IMR-90 (cell line): ENCODE data around the gene RGS12. TPM values are rescaled to one million over a fixed set of nuclear protein-coding genes. Genes with fewer than 3 reads are reported as not detected.

ENCODE experiments used
- ATAC-seq: fragments of 200-7000 bp; cut with Tn5 transposase; 2 replicates; pipeline ENCODE4 v1.9.1; 2020; ENCODE audit warnings: low read depth, mild to moderate bottlenecking, moderate library complexity
- BruUV-seq: library from RNA; stranded (reverse); fragments of 400-500 nt; replicated peaks from 2 replicates; lab custom pipeline; 2021; lab: Mats Ljungman, UMichigan
- CTCF ChIA-PET: fragments of 300-600 bp; formaldehyde crosslinking; extraction: SDS; loops from one replicate; lab custom pipeline; 2021; ENCODE audit warnings: antibody characterized with exemption; lab: Yijun Ruan, JAX
- POLR2A ChIA-PET: fragments of 300-600 bp; sonication (Branson Sonifier 250); formaldehyde crosslinking; loops from one replicate; lab custom pipeline; 2022; ENCODE audit warnings: antibody characterized with exemption; ENCODE audit not compliant: unreplicated experiment; lab: Charles Lee
- DNase-seq: peaks from one replicate; pipeline ENCODE4 v3.0.0; 2013
- H2AFZ ChIP-seq: replicated peaks from 2 replicates; pipeline ENCODE3; 2013; ENCODE audit warnings: low read length, mild to moderate bottlenecking; ENCODE audit not compliant: poor library complexity
- H2AK5ac ChIP-seq: 2 replicates; pipeline ENCODE4 v1.6.1; 2013; ENCODE audit warnings: low read depth, low read length, inconsistent platforms
- H2AK9ac ChIP-seq: replicated peaks from 2 replicates; pipeline ENCODE3; 2013; ENCODE audit warnings: mild to moderate bottlenecking, low read depth, low read length, moderate library complexity; ENCODE audit not compliant: poor library complexity
- H2BK120ac ChIP-seq: 2 replicates; pipeline ENCODE4 v1.6.1; 2013; ENCODE audit warnings: low read depth, low read length, inconsistent platforms
- H2BK15ac ChIP-seq: 3 replicates; pipeline ENCODE4 v1.6.1; 2013; ENCODE audit warnings: low read depth, low read length, inconsistent platforms
- H2BK20ac ChIP-seq: 2 replicates; pipeline ENCODE4 v1.6.1; 2013; ENCODE audit warnings: low read depth, mild to moderate bottlenecking, inconsistent platforms, low read length, moderate library complexity
- H2BK5ac ChIP-seq: 2 replicates; pipeline ENCODE4 v1.6.1; 2013; ENCODE audit warnings: mild to moderate bottlenecking, low read depth, low read length, inconsistent platforms; ENCODE audit not compliant: poor library complexity, severe bottlenecking
- H3K14ac ChIP-seq: replicated peaks from 2 replicates; pipeline ENCODE4 v1.6.1; 2013; ENCODE audit warnings: low read depth, low read length, inconsistent platforms
- H3K18ac ChIP-seq: 2 replicates; pipeline ENCODE4 v1.6.1; 2013; ENCODE audit warnings: low read depth, low read length, control low read depth
- H3K23ac ChIP-seq: 2 replicates; pipeline ENCODE4 v1.6.1; 2013; ENCODE audit warnings: low read depth, low read length, inconsistent platforms
- H3K27ac ChIP-seq: 2 replicates; pipeline ENCODE4 v1.5.1; 2013; ENCODE audit warnings: mild to moderate bottlenecking, control low read depth, low read length; ENCODE audit not compliant: insufficient read depth
- H3K27me3 ChIP-seq: 2 replicates; pipeline ENCODE4 v1.6.1; 2013; ENCODE audit warnings: low read length; ENCODE audit not compliant: control insufficient read depth, insufficient read depth
- H3K36me3 ChIP-seq: 2 replicates; pipeline ENCODE4 v1.6.1; 2013; ENCODE audit warnings: low read length, mixed read lengths; ENCODE audit not compliant: control insufficient read depth, insufficient read depth
- H3K4ac ChIP-seq: 2 replicates; pipeline ENCODE4 v1.6.1; 2013; ENCODE audit warnings: low read depth, low read length, inconsistent platforms
- H3K4me1 ChIP-seq: 2 replicates; pipeline ENCODE4 v1.6.1; 2013; ENCODE audit warnings: low read length, mixed read lengths; ENCODE audit not compliant: control insufficient read depth, insufficient read depth
- H3K4me2 ChIP-seq: 2 replicates; pipeline ENCODE4 v1.6.1; 2013; ENCODE audit warnings: low read depth, mild to moderate bottlenecking, control low read depth, low read length, moderate library complexity
- H3K4me3 ChIP-seq: 2 replicates; pipeline ENCODE4 v1.5.1; 2013; ENCODE audit warnings: low read depth, mild to moderate bottlenecking, control low read depth, low read length, moderate library complexity; ENCODE audit not compliant: insufficient read depth
- H3K56ac ChIP-seq: 2 replicates; pipeline ENCODE4 v1.6.1; 2013; ENCODE audit warnings: low read length, inconsistent platforms; ENCODE audit not compliant: insufficient read depth; ENCODE audit errors: extremely low read depth
- H3K79me1 ChIP-seq, 2 experiments: 2 replicates each; pipeline ENCODE4 v1.6.1; 2013; ENCODE audit warnings: low read length in 2 of 2, inconsistent platforms in 1 of 2, low read depth in 1 of 2
- H3K9ac ChIP-seq: 2 replicates; pipeline ENCODE4 v1.6.1; 2013; ENCODE audit warnings: low read depth, low read length, control low read depth
- H3K9me1 ChIP-seq: 2 replicates; pipeline ENCODE4 v1.6.1; 2013; ENCODE audit warnings: low read length, inconsistent platforms; ENCODE audit not compliant: insufficient read depth
- H3K9me3 ChIP-seq: 2 replicates; pipeline ENCODE4 v1.6.1; 2013; ENCODE audit warnings: low read length; ENCODE audit not compliant: control insufficient read depth, insufficient read depth
- H4K20me1 ChIP-seq: 2 replicates; pipeline ENCODE4 v1.6.1; 2013; ENCODE audit warnings: low read length, inconsistent platforms; ENCODE audit not compliant: insufficient read depth
- H4K5ac ChIP-seq: 2 replicates; pipeline ENCODE4 v1.6.1; 2013; ENCODE audit warnings: mild to moderate bottlenecking, low read depth, low read length, control low read depth
- H4K8ac ChIP-seq, 2 experiments: 2 replicates each; pipeline ENCODE4 v1.6.1; 2013; ENCODE audit warnings: low read depth in 2 of 2, low read length in 2 of 2, control low read depth in 1 of 2, inconsistent platforms in 1 of 2
- H4K91ac ChIP-seq: 2 replicates; pipeline ENCODE4 v1.6.1; 2013; ENCODE audit warnings: low read depth, low read length, inconsistent platforms; ENCODE audit not compliant: insufficient read depth
- MXI1 ChIP-seq: IDR thresholded peaks from 2 replicates; pipeline ENCODE4 v1.6.1; 2012; ENCODE audit warnings: low read depth, mild to moderate bottlenecking, low read length, moderate library complexity, borderline replicate concordance
- WGBS, 2 experiments: methylation state at CpG; one replicate each; pipeline versions ENCODE4 v1.1.5 to v1.1.7; 2013; ENCODE audit warnings: missing lambda C conversion rate in 2 of 2; ENCODE audit not compliant: insufficient read length in 1 of 2; ENCODE audit errors: extremely low coverage in 2 of 2; 5-methylcytosine and 5-hydroxymethylcytosine counted together
- dilution Hi-C: fragments of 300-500 bp; cut with HindIII; formaldehyde crosslinking; loops from one replicate; pipeline ENCODE4 v1.14.3; 2018; ENCODE audit warnings: low sequenced_read_pairs; ENCODE audit not compliant: unreplicated experiment
- in situ Hi-C: fragments of 300-500 bp; cut with MboI; formaldehyde crosslinking; loops from 3 replicates; pipeline ENCODE4 v1.14.3; 2019; ENCODE audit warnings: low sequenced_read_pairs, inconsistent platforms, mixed read lengths
- intact Hi-C: fragments of 100-400 bp; cut with micrococcal nuclease; formaldehyde crosslinking; loops from 2 replicates; pipeline ENCODE4 v1.10.0; 2022
- polyA plus RNA-seq, 3 experiments: library from polyadenylated mRNA; depleted of rRNA; stranded (reverse); fragments of >200 nt; gene quantifications; 2 replicates each; pipeline ENCODE4 v1.2.3, GENCODE V29; 2012; ENCODE audit warnings: low replicate concordance in 1 of 3
- total RNA-seq: library from RNA; depleted of rRNA; stranded (reverse); fragments of >200 nt; gene quantifications from 2 replicates; pipeline ENCODE4 v1.2.3, GENCODE V29; 2012
- TF ChIP-seq, protein P1 (sequence below): fragments of 150-350 bp; IDR thresholded peaks from 2 replicates; pipeline ENCODE4 v1.6.1; 2017; ENCODE audit warnings: mild to moderate bottlenecking, antibody characterized with exemption, low read length, low read depth

RGS12 gene
- total and polyA plus RNA-seq, 2 of the 4 experiments (the other 2 are of a cell fraction): 11.8 to 12.0 TPM

DNA sequence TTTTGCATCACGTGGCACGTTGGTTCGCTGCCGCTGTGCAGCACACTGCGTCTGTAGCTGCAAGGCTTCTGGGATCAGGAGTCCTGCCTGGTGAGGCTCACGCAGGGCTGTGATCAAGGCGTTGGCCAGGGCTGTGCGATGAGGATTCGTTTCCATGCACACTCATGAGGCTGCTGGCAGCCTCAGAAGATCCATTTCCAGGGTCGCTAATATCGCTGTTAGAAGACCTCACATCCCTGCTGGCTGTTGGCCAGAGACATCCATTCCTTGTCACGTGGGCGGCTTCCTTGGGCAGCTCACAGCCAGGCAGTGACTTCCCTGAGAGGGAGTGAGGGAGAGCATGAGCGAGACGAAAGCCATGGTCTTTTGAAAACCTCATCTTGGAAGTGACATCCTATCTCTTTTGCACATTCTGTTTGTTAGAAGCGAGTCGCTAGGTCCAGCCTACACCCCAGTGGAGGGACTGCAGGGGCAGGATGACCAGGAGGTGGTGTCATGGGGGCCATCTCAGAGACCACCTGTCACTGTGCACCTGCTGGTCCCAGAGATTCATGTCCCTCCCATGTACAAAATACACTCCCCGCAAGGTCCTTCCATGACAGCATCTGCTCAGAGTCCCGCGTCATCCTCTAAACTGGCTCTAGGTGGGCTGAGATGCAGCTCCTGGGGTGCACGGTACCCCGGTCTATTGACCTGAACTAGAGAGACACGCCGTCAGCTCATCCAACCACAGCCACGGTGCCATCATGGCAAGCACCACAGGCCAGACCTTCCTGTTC, 12.2 kb downstream of the RGS12 start:
- Histone ChIP-seq H2AK9ac (peak overlapping the region; percentile 70), H3K4me3 (no peak overlapping the region), H2BK20ac (no peak overlapping the region), H2AFZ (peak overlapping the region; percentile 78), H4K5ac (peak overlapping the region; percentile 38; the same call in 1 of the 2 replicates), H3K4me1 (peaks cover 23% of the 10 kb centered on the region), H4K20me1 (peaks cover 55% of the 10 kb centered on the region), H3K27ac (peak overlapping the region; percentile 28; the same call in 1 of the 2 replicates), H2BK5ac (peak overlapping the region; percentile 50), H2BK15ac (no peak overlapping the region; the same call in 2 of the 3 replicates), H3K9me1 (peaks cover 31% of the 10 kb centered on the region), H3K79me1 (peaks cover 32 to 81% of the 10 kb centered on the region in 2 experiments), H3K4me2 (peak overlapping the region; percentile 29), H3K56ac (no peak overlapping the region), H3K9ac (no peak overlapping the region), H3K27me3 (no peaks in the 10 kb centered on the region), H2BK120ac (peak overlapping the region; percentile 67), H3K4ac (peak overlapping the region; percentile 65), H3K9me3 (no peaks in the 10 kb centered on the region), H3K23ac (peak overlapping the region; percentile 54; the same call in 1 of the 2 replicates), H3K14ac (peak overlapping the region; percentile 26), H4K8ac (peak overlapping the region in 1 of 2 experiments; percentile 71; a peak in 2 of 4 replicates), H4K91ac (peak overlapping the region; percentile 79), H3K36me3 (no peaks in the 10 kb centered on the region), H3K18ac (no peak overlapping the region; the same call in 1 of the 2 replicates), H2AK5ac (peak overlapping the region; percentile 57)
- TF ChIP-seq, protein P1, sequence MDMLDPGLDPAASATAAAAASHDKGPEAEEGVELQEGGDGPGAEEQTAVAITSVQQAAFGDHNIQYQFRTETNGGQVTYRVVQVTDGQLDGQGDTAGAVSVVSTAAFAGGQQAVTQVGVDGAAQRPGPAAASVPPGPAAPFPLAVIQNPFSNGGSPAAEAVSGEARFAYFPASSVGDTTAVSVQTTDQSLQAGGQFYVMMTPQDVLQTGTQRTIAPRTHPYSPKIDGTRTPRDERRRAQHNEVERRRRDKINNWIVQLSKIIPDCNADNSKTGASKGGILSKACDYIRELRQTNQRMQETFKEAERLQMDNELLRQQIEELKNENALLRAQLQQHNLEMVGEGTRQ: peak; percentile 68
- no peak for TF ChIP-seq MXI1
- ATAC-seq (peak; percentile 72), DNase-seq (peak; percentile 52)
- CTCF ChIA-PET: no interaction called here
- 43% methylated on average over 11 of the region's 25 CpGs; no CpG with 5 or more reads in 1 of the 2 experiments for WGBS, 2 experiments
- BruUV-seq: no TSS peak
- POLR2A ChIA-PET: interaction anchor here (0.6 kb wide), 1 partner anchor 16 kb away, joined by 3 read pairs; no protein-coding TSS in a partner anchor
- intact Hi-C loops (no loop called here), dilution Hi-C loops (no loop called here), in situ Hi-C loops (no loop called here)
